Measurements from ENCODE around the gene C4A. TPM values are rescaled to one million over a fixed set of nuclear protein-coding genes. Genes with fewer than 3 reads are reported as not detected.

C4A gene
- total RNA-seq, 1 experiment from 2014 or later, result 8.1 TPM

DNA sequence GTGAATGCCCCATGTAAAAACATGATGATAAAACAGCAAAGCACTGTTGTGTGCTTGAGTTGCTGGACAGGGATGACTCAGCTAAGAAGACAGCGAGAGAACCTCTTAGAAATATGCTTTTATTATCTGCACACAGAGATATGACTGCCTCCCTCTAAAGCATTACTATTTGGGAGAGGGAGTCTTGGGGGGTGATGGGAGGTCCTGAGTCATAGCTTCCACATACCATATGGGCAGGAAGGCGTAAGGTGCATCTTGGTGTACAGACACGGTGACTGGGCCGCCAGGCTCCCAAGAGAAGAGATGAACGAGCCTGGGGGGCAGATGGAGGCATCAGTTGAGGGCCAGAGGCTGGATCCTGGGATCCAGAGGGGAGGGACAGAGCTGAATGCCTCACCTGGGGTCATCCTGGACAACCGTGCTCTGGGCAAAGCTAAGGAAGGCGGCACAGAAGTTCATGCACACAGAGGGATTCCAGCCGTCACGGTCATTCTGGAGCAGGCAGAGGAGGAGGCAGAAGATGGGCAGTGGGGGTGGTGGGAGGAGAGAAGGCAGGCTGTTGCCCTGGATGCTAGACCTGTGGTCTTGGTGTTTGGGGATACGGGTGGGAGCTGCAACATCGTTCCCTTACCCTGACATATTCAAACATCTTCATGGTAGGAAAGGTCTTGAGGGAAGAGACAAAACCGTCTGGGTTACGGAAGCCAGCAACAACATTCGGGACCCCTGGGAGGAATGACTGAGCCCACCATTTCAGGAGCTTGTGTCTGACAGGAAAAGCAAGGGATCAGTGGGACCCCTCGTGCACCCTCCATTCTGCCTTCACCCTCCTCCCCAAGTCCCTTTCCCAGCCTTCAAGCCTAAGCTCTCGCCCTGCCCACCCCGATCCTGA is 11.9 kb upstream of the C4A start:
- ChIA-PET POLR2A (interaction anchor here (0.5 to 0.6 kb wide), 2 partner anchors 1203 to 1343 kb away, joined by 10 to 19 read pairs; no protein-coding TSS in a partner anchor), CTCF (interaction anchor here (0.8 kb wide), 1 partner anchor 72 kb away, joined by 3 read pairs; no protein-coding TSS in a partner anchor)
- DNase-seq (ENCODE audit: low read depth, low spot score) (no peak), ATAC-seq (no peak)
- TF ChIP-seq, protein P1, sequence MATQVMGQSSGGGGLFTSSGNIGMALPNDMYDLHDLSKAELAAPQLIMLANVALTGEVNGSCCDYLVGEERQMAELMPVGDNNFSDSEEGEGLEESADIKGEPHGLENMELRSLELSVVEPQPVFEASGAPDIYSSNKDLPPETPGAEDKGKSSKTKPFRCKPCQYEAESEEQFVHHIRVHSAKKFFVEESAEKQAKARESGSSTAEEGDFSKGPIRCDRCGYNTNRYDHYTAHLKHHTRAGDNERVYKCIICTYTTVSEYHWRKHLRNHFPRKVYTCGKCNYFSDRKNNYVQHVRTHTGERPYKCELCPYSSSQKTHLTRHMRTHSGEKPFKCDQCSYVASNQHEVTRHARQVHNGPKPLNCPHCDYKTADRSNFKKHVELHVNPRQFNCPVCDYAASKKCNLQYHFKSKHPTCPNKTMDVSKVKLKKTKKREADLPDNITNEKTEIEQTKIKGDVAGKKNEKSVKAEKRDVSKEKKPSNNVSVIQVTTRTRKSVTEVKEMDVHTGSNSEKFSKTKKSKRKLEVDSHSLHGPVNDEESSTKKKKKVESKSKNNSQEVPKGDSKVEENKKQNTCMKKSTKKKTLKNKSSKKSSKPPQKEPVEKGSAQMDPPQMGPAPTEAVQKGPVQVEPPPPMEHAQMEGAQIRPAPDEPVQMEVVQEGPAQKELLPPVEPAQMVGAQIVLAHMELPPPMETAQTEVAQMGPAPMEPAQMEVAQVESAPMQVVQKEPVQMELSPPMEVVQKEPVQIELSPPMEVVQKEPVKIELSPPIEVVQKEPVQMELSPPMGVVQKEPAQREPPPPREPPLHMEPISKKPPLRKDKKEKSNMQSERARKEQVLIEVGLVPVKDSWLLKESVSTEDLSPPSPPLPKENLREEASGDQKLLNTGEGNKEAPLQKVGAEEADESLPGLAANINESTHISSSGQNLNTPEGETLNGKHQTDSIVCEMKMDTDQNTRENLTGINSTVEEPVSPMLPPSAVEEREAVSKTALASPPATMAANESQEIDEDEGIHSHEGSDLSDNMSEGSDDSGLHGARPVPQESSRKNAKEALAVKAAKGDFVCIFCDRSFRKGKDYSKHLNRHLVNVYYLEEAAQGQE (IDR thresholded peaks at IDR 0.05; ENCODE audit: insufficient read depth in 1 of 2, low read depth in 2 of 2, low read length in 1 of 2), result no peak
- intact Hi-C loops (cut with micrococcal nuclease; ENCODE audit: unreplicated experiment) (no loop called here), in situ Hi-C loops (cut with HindIII; ENCODE audit: low pct_unique_long_range_greater_than_20kb, low sequenced_read_pairs) (no loop called here)
- H3K4me1 ChIP-seq (ENCODE audit: control insufficient read depth, insufficient read depth, low read length), result peaks cover 12% of the 10 kb centered on the region; the same call in 1 of the 2 replicates
- peak overlapping the region; percentile 94 for H3K27ac ChIP-seq (ENCODE audit: low read length)
- peaks cover 5% of the 10 kb centered on the region; the same call in 1 of the 2 replicates for H3K36me3 ChIP-seq (ENCODE audit: control insufficient read depth, insufficient read depth, low read length)
- H3K9me3 ChIP-seq (ENCODE audit: control insufficient read depth, insufficient read depth, low read depth, low read length), result no peaks in the 10 kb centered on the region
- H3K4me3 ChIP-seq (ENCODE audit: low read depth in 2 of 2, low read length in 2 of 2), result peak overlapping the region; percentile 85 to 94
- no peaks in the 10 kb centered on the region for H3K27me3 ChIP-seq (ENCODE audit: control insufficient read depth, insufficient read depth, low read length)
- no TSS peak for BruUV-seq (replicated peaks)

DNA sequence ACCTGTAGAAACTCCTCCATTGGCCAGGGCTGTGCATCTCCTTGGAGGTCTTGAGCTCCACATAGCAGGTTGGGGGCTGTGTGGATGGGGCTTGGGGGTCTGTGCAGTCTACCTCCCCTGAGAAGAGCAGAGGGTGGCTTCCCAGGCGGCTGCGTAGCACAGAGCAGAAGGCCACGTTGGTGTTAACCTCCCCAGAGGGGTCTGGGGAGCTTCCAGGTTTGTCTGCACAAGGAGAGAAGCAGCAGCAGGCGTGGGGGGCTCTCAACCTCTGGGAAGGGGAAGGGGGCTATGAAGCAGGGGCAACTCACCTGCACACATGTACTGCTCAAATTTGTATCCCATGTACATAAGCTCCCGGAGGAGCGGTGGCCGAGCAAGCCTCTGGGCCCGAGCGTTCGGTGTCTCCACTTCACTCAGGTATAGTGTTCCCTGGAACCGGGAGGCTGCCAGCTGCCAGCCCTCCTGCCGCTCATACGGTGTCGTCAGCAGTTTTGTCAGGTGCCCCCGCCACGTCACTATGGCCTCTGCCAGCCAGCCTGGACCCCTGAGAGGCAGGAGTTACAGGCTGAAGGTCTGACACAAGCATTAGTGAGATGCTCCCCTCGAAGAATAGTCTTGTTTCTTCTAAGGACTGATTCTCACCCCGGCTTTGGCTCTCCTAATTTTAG is 11.1 kb upstream of the C4A start:
- no peak for DNase-seq (ENCODE audit: low read depth, low spot score)
- peak overlapping the region; percentile 85 to 94 for H3K4me3 ChIP-seq (ENCODE audit: low read depth in 2 of 2, low read length in 2 of 2)
- peak; percentile 15 for ATAC-seq
- H3K4me1 ChIP-seq (ENCODE audit: control insufficient read depth, insufficient read depth, low read length), result peaks cover 12% of the 10 kb centered on the region; the same call in 1 of the 2 replicates
- no TSS peak for BruUV-seq (replicated peaks)
- peak overlapping the region; percentile 94 for H3K27ac ChIP-seq (ENCODE audit: low read length)
- no peak for TF ChIP-seq TCF7L2 (IDR thresholded peaks at IDR 0.05; ENCODE audit: low read depth, low read length)
- peak; percentile 58 for TF ChIP-seq POLR2AphosphoS5 (IDR thresholded peaks at IDR 0.05; ENCODE audit: low read depth, low read length)
- ChIA-PET CTCF (interaction anchor here (0.8 kb wide), 1 partner anchor 73 kb away, joined by 3 read pairs; no protein-coding TSS in a partner anchor), POLR2A (interaction anchor here (0.5 to 0.6 kb wide), 2 partner anchors 1202 to 1342 kb away, joined by 10 to 19 read pairs; no protein-coding TSS in a partner anchor)
- no peaks in the 10 kb centered on the region for H3K9me3 ChIP-seq (ENCODE audit: control insufficient read depth, insufficient read depth, low read depth, low read length)
- intact Hi-C loops (cut with micrococcal nuclease; ENCODE audit: unreplicated experiment), result no loop called here
- no peaks in the 10 kb centered on the region for H3K27me3 ChIP-seq (ENCODE audit: control insufficient read depth, insufficient read depth, low read length)
- peaks cover 5% of the 10 kb centered on the region; the same call in 1 of the 2 replicates for H3K36me3 ChIP-seq (ENCODE audit: control insufficient read depth, insufficient read depth, low read length)
- in situ Hi-C loops (cut with HindIII; ENCODE audit: low pct_unique_long_range_greater_than_20kb, low sequenced_read_pairs), result no loop called here

DNA sequence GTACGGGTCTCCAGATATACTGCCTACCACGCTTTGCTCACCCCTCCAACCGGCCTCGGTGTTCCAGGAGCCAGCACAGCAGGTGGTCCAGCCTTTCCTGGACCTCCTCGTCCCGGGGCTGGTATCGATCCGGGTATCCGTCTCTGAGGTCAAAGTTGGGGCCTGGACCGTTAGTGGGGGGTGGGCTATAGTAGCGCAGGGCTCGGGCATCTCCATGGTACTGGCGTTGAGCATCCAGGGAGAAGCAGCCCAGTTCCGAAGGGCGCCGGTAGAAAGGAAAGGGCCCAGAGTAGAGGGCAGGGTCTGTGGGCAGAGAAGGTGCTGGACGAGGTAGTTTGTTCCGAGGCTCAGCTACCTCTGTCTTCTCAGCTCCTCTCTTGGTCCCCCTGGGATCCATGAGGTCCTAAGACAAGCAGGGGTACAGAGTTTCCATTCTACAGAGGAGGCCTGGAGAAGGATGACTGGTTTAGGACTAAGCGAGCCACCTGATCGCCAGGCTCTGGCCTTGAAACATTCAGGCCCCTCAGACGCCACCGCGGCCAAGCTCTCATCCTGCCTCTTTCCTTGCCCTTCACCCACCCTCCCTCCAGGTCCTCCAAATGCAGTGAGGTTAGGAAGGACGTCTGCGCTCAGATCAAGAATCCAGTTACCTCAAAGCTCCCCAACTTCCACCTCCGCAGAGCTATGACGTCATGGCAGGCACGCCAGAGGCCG is 10.4 kb upstream of the C4A start:
- Histone ChIP-seq H3K4me3 (ENCODE audit: low read depth in 2 of 2, low read length in 2 of 2) (peak overlapping the region; percentile 85 to 94), H3K27ac (ENCODE audit: low read length) (peak overlapping the region; percentile 94), H3K4me1 (ENCODE audit: control insufficient read depth, insufficient read depth, low read length) (peaks cover 12% of the 10 kb centered on the region; the same call in 1 of the 2 replicates), H3K27me3 (ENCODE audit: control insufficient read depth, insufficient read depth, low read length) (no peaks in the 10 kb centered on the region), H3K9me3 (ENCODE audit: control insufficient read depth, insufficient read depth, low read depth, low read length) (no peaks in the 10 kb centered on the region), H3K36me3 (ENCODE audit: control insufficient read depth, insufficient read depth, low read length) (peaks cover 5% of the 10 kb centered on the region; the same call in 1 of the 2 replicates)
- TF ChIP-seq TCF7L2 (IDR thresholded peaks at IDR 0.05; ENCODE audit: low read depth, low read length), result no peak
- 0 out of 2 replicates have a peak, but pooled peaks have one; percentile 7 for TF ChIP-seq SIN3A (IDR thresholded peaks at IDR 0.05; ENCODE audit: borderline replicate concordance, insufficient read depth, low read depth, low read length)
- intact Hi-C loops (cut with micrococcal nuclease; ENCODE audit: unreplicated experiment), result no loop called here
- in situ Hi-C loops (cut with HindIII; ENCODE audit: low pct_unique_long_range_greater_than_20kb, low sequenced_read_pairs), result no loop called here
- POLR2A ChIA-PET, result interaction anchor here (0.6 to 1.3 kb wide), 3 partner anchors 12 to 268 kb away, joined by 3 to 4 read pairs (median 4); partner anchors contain the start of genes ABHD16A, NELFE and SKIC2
- peak; percentile 45 for ATAC-seq
- TSS peak; percentile 93 for BruUV-seq (replicated peaks)
- no peak for DNase-seq (ENCODE audit: low read depth, low spot score)
- CTCF ChIA-PET, result no interaction called here
